Measurements from ENCODE around the gene FGF1.

Gene FGF1

DNA sequence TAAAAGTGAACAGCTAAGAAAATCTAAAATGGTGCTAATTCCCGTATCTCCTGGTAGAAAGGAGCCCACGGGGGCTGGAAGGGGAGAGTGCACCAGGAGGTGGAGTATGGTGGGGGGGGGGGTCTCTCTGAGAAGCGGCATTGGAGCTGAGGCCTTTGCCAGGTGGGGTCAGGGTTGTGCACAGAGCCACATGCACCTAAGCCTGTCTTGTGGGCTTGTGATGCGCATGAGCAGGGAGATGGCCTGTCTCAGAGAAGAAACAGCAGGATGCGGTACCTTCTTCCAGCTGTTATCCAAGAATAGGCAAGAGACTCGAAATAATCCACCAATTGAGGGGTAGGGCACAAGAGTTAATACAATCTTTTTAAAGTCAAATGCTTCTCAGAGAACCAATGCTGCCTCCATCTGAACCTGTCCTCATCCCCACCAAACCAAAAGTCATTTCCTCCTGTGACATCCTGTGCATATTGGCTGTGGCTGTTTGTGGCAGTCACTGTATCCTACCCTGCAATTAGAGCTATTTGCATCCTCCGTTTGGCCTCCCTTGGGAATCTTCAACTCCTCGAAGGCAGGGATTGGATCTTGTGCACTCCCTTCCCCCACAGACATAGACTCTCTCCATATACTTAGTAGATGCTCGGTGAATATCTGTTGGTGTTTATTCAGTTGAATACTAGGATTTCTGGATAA, 45.4 kb downstream of the FGF1 start:
- DNase-seq: no peak

DNA sequence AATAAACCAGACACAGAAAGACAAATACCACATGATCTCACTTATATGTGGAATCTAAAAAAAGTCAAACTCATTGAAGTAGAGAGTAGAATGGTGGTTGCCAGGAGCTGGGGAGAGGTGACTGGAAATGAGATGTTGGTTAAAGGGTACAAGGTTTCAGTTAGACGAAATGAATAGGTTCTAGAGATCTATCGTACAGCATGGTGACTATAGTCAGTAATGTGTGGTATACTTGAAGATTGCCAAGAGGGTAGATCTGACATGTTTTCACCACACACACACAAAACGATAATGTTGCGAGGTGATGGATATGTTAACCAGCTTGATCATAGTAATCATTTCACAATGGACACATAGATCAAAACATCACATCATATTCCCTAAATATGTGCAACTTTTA, 46.4 kb downstream of the FGF1 start:
- DNase-seq: no peak

DNA sequence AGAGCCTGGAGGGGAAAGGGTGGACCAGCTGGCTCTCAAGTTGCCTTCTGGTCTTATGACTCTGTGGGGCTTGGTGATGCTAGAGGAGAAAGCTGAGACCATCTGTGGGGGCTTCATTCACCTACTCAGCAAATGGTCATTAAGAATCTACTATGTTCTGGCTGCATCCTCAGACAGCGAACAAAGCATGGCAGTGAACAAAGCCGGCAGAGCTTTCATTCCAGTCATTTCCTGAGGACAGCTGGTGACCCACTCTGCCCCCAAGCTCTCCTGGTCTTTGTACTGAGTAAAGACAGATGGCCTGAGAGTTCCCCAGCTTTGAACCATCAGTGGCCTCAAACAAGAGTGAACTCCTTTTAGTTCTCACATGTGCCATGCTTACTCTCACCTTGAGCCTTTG, 48.0 kb downstream of the FGF1 start:
- DNase-seq: no peak

DNA sequence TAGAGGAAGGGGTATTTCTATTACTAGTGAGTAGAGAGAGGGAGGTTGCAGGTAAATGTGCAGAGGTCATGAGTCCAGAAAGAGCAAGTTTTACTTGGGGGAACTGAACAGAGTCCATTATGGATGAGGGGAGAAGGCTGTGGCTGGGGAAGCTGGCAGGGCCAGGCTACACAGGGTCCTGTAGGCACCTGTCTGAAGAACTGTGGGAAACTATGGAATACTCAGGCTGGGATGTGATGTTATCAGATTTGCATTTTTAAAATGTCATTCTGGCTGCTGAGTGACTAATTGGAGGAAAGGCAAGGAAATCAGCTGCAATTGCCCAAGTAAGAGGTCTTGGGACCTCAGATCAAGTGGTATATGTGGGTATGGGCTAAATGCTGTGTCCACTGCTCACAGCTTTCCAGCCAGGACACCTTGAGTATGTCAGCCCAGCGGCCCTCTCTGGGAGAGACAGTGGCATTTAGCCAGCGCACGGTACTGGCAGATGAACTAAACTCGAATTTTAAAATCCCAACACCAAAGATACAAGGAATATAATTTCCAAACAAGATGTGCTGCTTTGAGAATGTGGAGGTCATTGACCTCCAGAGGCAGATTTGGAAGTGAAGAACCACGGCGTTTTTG, 49.1 kb downstream of the FGF1 start:
- DNase-seq: no peak

DNA sequence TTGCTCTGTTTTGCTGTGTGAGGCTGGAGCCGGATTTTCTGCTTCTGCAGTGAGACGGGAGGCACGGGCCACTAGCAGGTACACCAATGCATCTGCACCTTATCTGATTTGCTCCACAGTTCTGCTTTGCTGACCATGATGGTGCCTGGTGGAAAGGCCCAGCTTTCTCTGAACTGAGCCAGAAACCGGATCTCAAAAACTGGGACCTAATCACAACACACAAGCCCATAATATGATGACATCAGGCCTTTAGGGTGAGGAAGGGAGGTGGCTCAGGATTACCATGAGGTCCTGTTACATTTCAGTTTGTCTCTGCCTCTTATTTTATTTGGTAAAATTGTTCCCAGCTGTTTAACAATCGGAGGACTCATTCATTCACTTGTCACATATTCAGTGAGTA, 49.8 kb downstream of the FGF1 start:
- DNase-seq: no peak

DNA sequence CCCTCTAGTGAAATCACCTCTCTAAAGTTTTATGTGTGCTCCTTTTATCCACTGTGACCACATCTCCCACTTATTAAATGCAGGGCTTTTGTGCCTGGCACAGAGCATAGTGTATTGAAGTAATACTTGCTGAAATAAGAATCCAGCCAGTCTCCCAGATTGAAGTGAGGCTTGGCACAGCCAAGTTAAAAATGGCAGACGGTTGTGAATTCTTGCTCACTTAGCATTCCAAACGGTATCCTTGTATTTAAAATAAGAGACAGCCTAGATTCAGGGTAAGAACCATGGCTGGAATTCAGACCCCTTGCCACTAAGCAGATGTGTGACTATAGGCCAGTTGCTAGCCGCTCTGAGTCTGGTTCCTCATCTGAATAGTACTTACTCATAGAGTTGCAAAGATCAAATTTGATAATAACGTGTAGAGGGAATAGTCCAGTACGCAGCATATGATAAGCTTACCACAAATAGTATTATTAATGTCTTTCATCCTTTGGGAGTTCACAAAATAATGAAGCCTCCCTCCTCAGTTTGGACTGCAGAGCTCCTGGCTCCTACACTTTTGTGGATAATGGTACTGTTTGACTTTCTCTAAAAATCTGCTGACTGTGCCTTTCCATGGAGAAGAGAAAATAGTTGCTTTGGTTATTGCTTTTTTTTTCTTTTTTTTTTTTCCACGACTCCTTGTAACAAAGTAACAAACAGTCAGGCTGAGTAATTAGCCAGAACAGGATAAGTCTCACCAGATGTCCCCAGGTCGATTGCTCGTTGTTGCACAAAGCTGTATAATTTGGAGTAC, 51.5 kb downstream of the FGF1 start:
- no peak for DNase-seq

DNA sequence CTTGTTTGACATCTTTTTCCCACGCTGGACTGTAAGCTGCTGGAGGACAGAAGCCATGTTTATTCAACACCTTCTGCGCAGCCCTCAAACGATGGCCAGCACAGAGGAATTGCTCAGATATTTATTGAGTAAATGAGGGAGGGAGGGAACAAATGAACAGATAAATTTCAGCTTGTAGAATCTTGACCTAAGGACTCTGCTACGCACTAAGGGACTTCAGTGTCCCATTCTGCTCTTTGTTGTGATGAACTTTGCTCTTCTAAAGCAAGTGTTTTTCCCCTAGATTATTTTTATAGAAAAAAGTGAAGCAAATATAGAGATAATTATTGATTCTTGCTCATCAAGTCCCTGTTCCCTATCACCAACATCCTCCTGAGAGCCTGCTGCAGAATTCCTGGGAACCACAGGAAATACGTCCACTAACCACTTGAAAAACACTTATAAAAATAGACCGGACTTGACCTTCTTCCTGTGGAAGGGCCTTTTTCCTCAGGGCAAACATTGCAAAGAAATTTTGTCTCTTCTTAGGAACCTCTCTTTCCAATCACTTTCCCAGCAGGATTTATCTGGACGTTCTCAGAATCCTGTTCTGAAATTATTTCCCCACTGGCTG, 54.9 kb downstream of the FGF1 start:
- DNase-seq: no peak

DNA sequence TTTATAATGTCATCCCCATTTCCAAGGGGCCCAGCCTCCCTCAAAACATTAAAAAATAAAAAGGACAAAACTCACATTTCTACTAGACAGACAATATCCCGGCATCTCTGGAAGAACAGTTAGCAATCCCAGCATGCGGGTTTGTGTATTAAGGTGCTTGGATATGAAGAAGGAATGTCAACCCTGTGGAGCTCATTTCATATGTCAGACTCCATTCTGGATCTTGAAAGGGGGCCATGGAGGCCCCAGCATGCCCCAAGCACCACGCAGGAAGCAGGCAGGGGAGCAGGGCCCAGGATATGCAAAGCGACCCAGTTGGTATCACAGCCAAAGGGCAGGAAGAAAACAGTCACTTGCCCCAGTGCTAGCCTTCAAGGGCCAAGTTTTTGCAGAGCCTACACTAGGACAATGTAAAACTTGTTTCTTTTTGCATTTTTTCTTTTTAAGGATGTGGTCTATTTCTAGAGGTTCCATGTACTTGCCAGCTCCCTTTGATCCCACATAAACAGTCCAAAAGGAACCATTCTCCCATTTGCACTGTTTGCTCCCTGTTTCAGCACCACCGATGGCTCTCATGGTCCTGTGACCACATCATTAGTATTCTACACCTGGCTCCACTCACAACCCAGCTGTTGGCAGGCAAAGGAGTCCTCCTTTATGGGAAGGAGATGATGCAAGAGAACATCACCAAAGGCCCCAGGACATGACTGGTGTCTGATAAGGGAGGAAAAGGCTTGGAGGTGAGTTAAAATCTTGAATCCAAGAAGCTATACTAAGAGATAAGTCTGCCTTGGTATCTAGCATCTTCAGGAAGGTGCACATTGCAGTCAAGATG, 58.3 kb downstream of the FGF1 start:
- no peak for DNase-seq

DNA sequence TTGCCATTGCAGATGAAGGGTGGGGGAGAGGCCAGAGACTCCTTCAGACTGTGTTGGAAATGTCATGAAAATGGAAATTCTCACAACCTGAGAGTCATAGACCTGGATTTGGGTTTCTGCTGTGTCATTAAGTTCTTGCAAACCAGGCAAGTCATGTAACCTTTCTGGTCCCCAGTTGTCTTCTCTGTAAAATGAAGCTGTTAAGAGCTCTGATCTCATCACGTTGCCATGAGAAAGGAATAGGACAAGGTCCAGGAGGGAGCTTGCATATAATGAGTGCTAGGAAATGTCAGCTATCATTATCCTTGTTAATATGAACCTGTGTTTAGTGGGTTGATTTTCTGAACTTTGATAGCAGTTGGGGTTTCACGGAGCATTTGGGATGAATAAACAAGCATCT, 59.1 kb downstream of the FGF1 start:
- DNase-seq: no peak

DNA sequence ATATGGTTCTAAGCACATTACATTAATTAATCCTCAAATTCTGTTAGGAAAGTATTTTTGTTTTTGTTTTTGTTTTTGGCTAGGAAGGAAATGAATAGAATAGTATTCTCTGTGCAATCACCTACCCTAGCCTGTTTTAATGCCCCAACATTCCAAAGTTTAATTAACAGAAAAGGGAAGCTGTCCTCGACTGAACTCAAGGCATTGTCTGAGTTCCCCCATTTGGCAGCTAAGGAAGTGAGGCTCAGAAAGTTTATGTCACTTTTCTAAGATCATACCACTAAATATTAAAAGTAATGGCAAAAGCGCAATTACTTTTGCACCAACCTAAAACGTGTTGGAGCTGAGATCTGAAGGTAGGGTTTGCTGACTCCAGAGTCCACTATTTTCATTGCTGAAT, 59.8 kb downstream of the FGF1 start:
- DNase-seq: no peak

DNA sequence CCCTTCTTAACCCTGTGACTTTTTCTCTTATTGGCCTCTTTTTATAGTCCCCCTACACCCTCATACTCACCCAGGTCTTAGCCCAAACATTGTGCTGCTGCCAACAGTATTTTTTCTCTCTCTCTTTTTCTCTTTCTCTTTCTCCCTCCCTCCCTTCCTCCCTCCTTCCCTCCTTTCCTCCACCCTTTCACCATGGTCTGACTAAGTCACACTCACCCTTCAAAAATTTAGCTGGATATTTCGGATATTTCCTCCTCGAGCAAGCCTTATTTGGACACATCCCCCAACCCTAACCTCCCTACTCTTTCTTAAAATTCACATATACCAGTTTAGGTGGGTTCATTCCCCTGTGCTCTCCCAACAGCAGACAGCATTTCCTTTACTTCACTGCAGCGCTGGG, 64.7 kb downstream of the FGF1 start:
- no peak for DNase-seq

DNA sequence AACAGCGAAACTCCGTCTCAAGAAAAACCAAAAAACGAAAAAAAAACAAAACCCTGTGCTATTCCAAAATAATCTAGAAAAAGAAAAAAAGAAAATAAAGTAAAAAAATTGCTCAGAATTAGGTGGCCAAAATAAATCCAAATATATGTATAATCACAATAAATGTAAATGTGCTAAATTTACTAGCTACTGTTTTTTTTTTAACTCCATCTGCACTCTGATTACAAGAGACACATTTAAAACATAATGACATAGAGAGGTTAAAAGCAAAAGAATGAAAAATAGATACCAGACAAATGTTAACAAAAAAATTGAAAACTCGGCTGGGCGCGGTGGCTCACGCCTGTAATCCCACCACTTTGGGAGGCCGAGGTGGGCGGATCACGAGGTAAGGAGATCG, 66.1 kb downstream of the FGF1 start:
- DNase-seq: no peak

DNA sequence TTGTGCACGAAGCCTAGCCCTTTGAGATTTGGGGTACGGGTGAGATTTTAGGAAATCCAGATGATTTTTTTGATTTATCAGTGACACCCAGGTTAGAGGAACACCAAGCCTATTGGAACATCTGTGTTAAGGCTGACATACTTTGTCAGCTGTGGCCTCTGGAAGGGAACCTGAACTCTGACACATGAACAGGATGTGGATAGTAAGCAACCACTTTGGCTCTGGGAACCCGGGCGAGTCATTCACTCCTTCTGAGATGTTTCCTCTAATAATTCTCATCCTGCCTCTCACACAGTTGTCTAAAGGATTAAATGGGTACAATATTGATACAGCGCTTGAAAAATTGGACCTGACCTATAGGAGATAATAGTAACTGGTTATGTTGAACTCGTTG, 67.8 kb downstream of the FGF1 start:
- DNase-seq: no peak

DNA sequence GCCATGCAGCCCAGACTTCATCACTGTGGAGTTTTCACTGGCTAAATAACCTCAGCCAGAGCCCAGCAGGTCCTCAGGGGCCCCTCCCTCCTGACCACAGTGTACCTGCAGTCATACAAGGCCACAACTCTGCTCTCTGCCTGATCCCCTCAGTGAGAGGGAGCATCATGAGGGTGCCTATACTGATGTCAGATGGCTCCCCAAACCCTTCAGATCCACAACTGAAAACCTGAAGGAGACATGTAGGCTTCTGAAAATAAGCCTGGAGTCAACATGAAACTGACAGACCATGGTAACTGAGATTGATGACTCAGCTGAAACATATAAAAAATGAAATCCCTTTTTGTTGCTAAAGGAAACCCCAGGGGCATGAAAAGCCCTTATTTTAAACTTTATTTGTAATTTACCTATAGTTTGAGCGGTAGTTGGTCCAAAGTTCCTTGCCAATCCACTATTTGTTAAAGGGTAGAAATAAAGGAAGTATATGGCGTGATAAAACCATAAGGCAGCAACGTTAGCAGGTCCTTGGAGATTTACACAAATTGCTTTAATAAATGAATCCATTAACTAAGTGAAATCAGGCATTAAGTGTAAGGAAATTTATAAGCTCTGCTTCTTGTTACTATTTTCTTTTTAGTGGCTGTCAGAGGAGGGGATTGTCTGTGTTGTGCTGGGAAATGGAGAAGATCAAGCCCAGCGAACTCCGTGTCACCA, 68.3 kb downstream of the FGF1 start:
- DNase-seq: no peak

DNA sequence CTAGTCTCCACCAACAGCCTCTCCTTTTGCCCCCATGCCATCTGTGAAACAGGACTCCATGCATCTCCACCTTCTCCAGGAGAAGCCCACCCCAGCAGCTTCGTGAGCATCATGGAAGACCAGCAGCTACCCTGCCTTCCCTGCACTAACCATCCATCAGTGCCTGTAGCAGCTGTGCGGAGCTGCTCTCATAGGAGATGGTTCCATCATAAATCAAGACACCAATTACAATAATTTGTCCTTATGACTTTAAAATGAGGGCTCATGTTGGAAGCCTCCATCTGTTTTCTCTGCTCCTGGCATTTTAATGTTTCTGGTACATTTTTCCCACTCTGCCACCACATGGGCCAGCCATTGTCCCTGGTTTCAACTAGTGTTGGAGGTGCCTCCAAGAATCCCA, 69.9 kb downstream of the FGF1 start:
- DNase-seq: no peak

DNA sequence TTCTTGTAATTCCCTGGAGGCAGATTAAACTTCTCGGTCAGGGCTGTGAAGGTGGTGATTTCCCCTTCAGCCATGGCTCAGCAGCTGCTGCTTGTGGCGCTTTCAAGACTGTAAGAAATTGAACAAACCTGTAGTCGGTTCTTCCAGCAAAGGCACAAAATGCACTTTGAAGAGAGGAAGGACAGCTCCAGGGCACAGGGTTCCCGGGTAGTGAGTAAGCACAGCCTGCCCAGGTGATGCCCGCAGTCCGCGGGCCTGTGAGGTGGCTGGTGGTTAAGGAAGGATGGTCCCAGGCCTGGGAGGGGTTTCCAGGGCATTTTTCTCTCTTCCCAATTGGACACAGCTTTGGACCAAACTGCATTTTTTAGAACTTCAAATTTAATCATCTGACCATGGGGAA, 71.8 kb downstream of the FGF1 start:
- DNase-seq: no peak

DNA sequence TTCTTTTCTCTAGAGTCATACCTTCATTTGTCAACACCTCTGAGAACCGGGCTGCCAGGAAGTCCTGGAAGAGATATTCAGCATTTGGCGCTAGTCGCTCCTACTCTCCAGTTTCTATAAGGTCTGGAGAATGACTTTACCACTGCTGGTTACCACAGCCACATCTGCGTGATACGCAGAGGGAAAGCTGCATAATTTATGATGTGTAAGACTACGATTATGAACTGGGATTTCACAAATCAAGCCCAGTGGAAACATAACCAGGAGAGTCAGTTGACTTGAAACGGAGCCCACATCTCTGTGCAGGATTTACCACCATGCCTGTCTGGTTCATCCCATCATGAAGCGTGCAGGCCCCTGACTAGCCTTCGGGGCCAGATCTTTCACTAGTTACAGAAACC, 72.6 kb downstream of the FGF1 start:
- DNase-seq: no peak

DNA sequence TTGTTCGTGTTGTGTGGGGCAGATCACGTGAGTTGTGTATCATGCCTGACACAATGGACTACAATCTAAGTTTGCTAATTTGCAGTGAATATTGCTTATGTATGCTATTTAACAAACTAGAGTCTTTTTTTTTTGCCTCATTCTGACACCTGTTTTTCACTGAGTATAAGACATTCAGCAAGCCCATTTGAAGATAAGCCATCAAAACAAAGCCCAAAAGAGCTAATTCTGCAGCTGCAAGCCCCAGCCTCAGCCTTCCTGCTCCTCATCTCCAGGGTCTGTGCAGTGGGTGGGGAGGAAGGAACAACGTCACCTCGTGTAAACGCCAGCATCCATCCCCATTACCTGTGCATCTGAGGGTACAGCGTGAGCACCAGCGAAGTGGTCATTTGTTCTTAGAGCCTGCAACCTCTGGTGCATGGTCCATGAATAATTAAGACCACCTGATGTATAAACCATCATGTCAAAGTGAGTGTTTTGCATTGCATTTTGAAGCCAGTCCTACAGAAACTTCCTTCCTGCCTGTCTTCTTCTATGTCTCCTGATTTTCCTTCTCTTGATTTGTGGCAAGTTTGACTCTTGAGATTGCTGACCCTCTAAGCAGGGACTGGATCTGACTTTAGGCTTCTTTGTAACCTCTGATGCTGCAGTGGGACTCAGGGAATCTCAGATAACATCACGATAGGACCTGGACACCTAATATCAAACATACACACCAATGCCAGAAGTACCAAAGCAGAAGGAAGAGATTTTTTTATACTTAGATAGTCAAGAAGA, 73.2 kb downstream of the FGF1 start:
- no peak for DNase-seq

DNA sequence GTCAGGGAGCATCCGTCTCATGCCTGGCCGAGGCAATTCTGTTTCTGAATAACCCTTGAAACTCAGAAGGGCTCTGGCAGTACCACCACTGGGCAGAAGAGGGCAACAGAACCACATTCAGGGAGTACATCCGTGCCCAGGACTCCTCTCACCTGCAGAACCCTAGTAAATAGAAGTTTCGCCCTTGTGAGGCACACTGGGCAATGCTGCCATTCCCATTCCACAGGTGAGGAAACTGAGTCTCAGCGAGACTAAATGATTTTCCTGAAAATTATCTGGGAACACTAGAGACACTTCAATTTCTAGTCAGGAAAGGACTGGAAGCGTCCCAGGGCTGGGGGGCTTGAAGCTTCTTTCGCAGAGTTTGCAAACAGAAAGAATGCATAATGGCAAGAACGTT, 74.7 kb downstream of the FGF1 start:
- peak; percentile 60 for DNase-seq

DNA sequence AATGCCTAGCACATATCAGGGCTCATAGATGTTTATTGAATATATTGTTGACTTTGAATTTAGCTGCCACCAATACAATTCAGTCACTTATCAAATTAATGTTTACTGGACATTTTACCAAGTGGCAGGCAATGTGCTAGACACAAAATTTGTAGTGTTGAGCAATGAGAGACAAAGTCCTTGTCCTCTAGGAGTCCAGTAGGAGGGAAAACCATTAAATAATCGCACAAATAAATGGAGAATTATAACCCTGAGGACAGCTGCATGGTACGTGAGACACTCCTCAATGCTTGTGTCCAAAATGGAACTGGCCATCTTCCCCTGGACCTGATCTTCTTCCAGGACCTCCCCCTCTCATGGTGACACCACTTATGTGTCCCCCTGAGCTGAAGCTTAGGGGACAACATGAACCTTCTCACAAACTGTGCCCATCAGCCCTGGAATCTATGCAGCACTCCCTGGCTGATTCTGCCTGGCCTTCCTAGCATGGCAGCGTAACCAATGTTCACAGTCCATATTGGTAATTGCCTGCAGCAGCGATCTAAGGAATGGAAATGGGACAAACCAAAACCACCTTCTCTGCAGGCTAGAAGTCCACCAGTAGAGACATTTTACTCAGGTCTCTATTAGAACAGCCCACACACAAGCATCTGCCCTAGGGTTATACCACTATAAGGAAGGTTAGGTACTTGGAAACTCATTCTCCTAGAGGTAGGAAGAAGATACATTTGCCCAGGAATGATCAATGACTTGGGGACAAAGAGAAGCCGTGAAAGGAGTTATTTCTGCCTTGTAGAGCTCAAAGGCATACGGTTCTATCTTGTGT, 75.5 kb downstream of the FGF1 start:
- DNase-seq: no peak

DNA sequence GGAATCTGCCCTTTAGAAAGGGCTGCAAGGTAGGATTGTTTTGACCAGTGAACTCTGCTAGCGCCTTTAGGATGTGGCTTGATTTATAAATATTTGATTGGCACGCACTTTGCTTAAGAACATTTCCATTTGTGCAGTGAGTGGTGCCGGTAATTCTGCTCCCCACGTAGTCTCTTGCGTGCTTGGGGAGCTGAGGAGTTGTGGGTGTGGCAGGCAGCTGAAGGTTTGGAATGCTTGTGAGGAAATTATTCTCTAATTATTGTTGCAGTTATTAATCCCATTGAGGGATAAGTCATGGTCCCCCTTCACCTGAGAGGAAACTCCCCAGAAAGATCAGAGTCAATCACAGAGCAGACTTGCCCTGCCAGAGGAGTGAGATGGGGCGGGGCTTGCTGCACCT, 76.7 kb downstream of the FGF1 start:
- DNase-seq: no peak
